ENCODE measurements around the gene CAMK2N2. TPM values are rescaled to one million over a fixed set of nuclear protein-coding genes. Genes with fewer than 3 reads are reported as not detected.

The CAMK2N2 gene
- 12.8 TPM for polyA plus RNA-seq (2012; ENCODE audit: insufficient read depth, insufficient read length, low read depth)

DNA sequence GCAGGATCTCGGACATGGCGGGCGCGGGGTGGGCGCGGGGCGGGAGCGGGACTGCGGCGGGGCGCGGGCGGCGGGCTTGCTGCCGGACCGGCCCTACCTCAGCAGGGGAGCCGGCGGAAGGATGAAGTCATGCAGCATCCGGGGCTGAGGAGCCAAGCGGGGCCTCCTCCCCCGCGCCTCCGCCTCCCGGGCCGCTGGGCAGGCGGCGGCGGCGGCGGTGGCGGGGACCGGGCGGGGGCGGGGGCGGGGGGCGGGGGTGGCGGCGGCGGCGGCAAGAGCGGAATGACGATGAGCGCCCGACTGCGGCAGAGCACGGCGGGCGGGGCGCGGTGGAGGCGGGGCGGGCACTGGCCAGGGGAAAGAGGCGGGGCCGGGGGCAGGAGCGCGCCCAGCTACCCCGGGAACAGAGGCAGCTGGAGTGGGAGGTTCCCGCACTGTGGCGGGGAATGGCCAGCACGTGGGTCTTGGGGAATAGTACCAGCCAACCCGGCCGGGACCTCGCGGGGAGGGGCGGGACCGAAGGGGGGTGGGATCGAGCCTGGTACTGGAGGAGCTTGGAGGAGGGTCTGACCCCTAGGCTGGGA, at the start of gene CAMK2N2:
CAMK2N2 (minus strand) TSS at position 284 of the 584 bp plus-strand sequence; CDS start at position 16, 268 bp downstream.
- TF ChIP-seq, protein P1, sequence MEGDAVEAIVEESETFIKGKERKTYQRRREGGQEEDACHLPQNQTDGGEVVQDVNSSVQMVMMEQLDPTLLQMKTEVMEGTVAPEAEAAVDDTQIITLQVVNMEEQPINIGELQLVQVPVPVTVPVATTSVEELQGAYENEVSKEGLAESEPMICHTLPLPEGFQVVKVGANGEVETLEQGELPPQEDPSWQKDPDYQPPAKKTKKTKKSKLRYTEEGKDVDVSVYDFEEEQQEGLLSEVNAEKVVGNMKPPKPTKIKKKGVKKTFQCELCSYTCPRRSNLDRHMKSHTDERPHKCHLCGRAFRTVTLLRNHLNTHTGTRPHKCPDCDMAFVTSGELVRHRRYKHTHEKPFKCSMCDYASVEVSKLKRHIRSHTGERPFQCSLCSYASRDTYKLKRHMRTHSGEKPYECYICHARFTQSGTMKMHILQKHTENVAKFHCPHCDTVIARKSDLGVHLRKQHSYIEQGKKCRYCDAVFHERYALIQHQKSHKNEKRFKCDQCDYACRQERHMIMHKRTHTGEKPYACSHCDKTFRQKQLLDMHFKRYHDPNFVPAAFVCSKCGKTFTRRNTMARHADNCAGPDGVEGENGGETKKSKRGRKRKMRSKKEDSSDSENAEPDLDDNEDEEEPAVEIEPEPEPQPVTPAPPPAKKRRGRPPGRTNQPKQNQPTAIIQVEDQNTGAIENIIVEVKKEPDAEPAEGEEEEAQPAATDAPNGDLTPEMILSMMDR (IDR thresholded peaks at IDR 0.05; ENCODE audit: low read depth, low read length) = no peak
- Histone ChIP-seq H3K27me3 (peaks cover 5% of the 10 kb centered on the region; the same call in 1 of the 2 replicates), H3K36me3 (no peaks in the 10 kb centered on the region), H3K4me1 (no peaks in the 10 kb centered on the region), H3K9me3 (no peaks in the 10 kb centered on the region), H3K4me3 (ENCODE audit: low read depth, low read length) (peak within 1 kb of the TSS; percentile 67)
- DNase-seq = peak; percentile 96

DNA sequence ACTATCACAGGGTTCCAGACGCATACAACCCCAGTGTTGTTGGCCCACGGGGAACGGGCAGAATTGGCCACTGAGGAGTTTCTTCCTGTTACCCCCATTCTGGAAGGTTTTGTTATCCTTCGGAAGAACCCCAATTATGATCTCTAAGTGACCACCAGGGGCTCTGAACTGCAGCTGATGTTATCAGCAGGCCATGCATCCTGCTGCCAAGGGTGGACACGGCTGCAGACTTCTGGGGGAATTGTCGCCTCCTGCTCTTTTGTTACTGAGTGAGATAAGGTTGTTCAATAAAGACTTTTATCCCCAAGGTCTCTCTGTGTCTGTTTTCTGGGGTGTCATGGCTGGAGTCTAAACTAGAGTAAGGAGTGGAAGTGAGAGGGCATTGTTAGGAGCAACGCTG, 47.4 kb upstream of the CAMK2N2 start:
- Histone ChIP-seq H3K27me3 (no peaks in the 10 kb centered on the region), H3K4me1 (peaks cover 7% of the 10 kb centered on the region), H3K4me3 (ENCODE audit: low read depth, low read length) (no peak overlapping the region), H3K9me3 (no peaks in the 10 kb centered on the region), H3K36me3 (peaks cover 50% of the 10 kb centered on the region)
- peak; percentile 41 for DNase-seq
- TF ChIP-seq, protein P1 (IDR thresholded peaks at IDR 0.05; ENCODE audit: low read depth, low read length) = peak; percentile 32

DNA sequence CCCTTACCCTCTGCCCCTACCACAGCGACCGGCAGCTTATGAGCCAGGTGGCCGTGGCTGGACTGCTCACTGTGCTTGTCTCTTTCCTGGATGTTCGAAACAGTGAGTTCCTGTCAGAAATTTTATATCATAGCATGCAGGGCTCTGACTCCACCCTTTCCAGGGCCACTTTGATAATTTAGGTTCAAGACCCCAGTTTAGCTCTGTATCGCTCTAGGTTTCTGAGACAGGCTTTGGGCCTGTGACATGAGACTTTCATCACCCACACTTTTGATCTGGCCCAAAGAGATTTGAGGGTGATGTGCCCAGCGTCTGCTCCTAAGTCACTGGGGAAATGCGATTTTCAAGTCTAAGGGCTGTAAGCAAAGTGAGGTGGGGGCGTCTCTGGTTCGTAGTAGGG, 46.6 kb upstream of the CAMK2N2 start:
- Histone ChIP-seq H3K4me3 (ENCODE audit: low read depth, low read length) (no peak overlapping the region), H3K4me1 (peaks cover 7% of the 10 kb centered on the region), H3K27me3 (no peaks in the 10 kb centered on the region), H3K9me3 (no peaks in the 10 kb centered on the region), H3K36me3 (peaks cover 57% of the 10 kb centered on the region)
- no peak for DNase-seq
- TF ChIP-seq, protein P1 (IDR thresholded peaks at IDR 0.05; ENCODE audit: low read depth, low read length) = no peak

DNA sequence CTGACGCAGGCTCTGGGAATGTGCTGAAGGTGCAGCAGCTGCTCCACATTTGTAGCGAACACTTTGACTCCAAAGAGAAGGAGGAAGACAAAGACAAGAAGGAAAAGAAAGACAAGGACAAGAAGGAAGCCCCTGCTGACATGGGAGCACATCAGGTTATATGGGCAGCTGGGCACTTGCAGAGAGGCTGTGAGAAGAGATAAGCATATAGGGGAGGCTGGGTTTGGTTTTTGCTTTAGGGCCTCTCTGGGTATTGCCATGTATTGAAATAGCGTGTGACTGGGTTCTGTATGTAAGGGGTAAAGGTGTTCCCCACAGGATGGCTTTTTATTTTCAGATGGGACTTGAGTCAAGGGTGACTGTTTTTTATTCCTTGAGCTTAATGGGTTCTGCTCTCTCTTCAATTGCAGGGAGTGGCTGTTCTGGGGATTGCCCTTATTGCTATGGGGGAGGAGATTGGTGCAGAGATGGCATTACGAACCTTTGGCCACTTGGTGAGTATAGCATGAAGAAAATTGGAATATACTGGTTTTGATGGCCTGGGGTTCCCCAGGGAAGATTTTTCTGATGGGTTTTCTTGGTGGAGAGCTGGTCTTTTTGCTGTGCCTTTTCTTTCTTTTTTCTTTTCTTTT, 45.1 kb upstream of the CAMK2N2 start:
- DNase-seq = no peak
- Histone ChIP-seq H3K4me1 (peaks cover 7% of the 10 kb centered on the region), H3K9me3 (no peaks in the 10 kb centered on the region), H3K36me3 (peaks cover 72% of the 10 kb centered on the region), H3K4me3 (ENCODE audit: low read depth, low read length) (no peak overlapping the region), H3K27me3 (no peaks in the 10 kb centered on the region)
- TF ChIP-seq, protein P1 (IDR thresholded peaks at IDR 0.05; ENCODE audit: low read depth, low read length) = no peak

DNA sequence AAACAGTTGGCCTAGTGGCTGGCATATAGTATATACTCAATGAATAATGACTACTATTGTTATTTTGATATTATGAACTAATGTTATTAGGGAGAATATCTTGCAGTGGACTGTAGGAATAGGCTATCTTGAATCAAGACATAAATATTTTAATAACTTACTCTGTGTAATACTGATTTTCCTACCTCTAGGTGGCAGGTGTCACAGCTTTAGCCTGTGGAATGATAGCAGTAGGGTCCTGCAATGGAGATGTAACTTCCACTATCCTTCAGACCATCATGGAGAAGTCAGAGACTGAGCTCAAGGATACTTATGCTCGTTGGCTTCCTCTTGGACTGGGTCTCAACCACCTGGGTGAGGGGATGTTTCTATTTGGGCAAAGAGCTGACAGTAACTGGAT, 44.2 kb upstream of the CAMK2N2 start:
- TF ChIP-seq, protein P1 (IDR thresholded peaks at IDR 0.05; ENCODE audit: low read depth, low read length) = peak; percentile 63
- no peaks in the 10 kb centered on the region for H3K27me3 ChIP-seq
- no peaks in the 10 kb centered on the region for H3K9me3 ChIP-seq
- peaks cover 7% of the 10 kb centered on the region for H3K4me1 ChIP-seq
- no peak overlapping the region for H3K4me3 ChIP-seq (ENCODE audit: low read depth, low read length)
- peaks cover 81% of the 10 kb centered on the region for H3K36me3 ChIP-seq
- DNase-seq = no peak

DNA sequence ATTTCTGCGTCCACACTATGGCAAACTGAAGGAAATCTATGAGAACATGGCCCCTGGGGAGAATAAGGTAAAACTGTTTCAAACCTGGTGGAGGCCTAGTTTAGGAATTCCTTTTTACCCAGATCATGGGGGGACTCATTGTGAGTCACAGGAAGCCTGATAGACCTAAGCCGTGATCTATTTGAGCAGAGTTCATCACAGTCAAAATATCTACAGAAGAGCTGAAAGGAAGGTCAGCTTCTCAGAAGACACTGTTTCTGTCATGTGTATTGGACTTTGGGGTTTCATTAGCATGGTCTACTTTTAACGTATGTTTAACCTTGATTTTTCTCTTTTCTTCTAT, 39.0 kb upstream of the CAMK2N2 start:
- TF ChIP-seq, protein P1 (IDR thresholded peaks at IDR 0.05; ENCODE audit: low read depth, low read length) = no peak
- H3K36me3 ChIP-seq = peaks cover 52% of the 10 kb centered on the region
- H3K4me3 ChIP-seq (ENCODE audit: low read depth, low read length) = peak overlapping the region; percentile 95
- no peaks in the 10 kb centered on the region for H3K9me3 ChIP-seq
- no peak for DNase-seq
- H3K27me3 ChIP-seq = no peaks in the 10 kb centered on the region
- H3K4me1 ChIP-seq = no peaks in the 10 kb centered on the region
